KBM-7 (cell line): ENCODE results near the gene OSBPL10.
A peak's percentile ranks its signal among the peaks of the same experiment; 100 is the strongest.

Experiments
- DNase-seq: peaks from one replicate; pipeline ENCODE4 v3.0.0-alpha.2; 2015
- in situ Hi-C: fragments of 300-500 bp; cut with MboI; formaldehyde crosslinking; loops from 2 replicates; pipeline ENCODE4 v1.14.3; 2020; ENCODE audit warnings: low sequenced_read_pairs, low pct_unique_long_range_greater_than_20kb, mixed read lengths

Gene OSBPL10

DNA sequence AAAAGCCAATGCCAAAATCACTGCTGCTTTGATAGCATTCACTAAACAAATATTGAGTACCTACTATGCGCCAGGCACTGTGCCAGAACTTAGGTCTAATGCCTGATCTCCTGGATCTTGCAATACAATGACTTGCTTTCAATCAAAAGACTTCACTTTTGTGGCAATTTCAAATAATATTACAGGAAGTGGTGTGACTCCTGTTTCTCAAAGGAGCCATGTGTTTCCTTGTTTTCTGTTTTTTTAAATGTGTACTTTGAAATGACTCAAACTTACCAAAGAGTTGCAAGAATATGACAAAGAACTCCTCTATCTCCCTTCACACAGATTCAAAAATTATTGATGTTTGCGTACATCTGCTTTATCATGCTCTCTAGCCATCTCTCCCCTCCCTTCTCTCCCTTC is 18.3 kb downstream of the OSBPL10 start:
- DNase-seq = peak; percentile 13
- in situ Hi-C loops = no loop called here

- in situ Hi-C loops = no loop called here
- DNase-seq = no peak
Measured at GRCh38 chr3:31960793-31961431, 20.1 kb downstream of the OSBPL10 start.

GRCh38 chr3:31959951-31960792 is 20.9 kb downstream of the OSBPL10 start:
- in situ Hi-C loops = no loop called here
- no peak for DNase-seq

GRCh38 chr3:31959251-31959650 is 21.8 kb downstream of the OSBPL10 start:
- no peak for DNase-seq
- in situ Hi-C loops = no loop called here

DNA sequence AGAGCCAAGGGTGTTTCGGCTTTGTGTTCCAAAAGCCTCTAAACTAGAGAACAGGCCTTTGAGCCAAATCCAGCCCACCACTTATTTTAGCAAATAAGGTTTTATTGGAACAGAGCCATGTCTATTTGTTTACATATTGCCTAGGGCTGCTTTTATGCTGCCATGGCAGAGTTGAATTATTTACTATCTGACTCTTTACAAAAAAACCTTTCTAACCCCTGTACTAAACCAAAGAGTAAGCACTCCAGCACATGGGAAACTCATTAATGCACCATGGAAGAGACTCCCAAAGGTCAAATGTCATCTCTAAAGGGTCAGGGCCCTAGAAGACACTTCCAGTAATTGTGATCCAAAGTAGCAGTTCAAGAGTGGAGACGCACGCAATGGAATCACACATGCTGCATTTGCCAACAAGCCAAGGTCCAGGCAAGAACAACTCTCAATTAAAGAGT is 22.3 kb downstream of the OSBPL10 start:
- no peak for DNase-seq

DNA sequence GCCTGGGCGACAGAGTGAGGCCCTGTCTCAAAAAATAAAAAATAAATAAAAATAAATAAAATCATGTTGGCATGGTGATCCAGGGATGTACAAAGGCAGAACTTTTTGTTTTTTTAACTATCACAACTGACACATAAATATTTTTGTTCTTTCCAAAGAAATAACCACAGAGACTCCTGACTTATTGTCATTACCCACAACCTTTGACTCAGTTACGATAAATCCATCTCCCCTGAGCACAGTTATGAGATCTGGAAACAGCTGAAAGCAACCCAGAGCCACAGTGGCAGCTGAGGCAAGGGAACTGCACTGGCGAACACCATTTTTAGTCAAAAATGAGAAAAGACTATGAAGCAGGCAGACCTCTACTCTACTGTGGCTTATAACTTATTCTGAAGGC is 24.0 kb downstream of the OSBPL10 start:
- no peak for DNase-seq
- in situ Hi-C loops = no loop called here

More for the DNA sequence above, 22.3 kb downstream of the OSBPL10 start:
- in situ Hi-C loops = no loop called here

DNA sequence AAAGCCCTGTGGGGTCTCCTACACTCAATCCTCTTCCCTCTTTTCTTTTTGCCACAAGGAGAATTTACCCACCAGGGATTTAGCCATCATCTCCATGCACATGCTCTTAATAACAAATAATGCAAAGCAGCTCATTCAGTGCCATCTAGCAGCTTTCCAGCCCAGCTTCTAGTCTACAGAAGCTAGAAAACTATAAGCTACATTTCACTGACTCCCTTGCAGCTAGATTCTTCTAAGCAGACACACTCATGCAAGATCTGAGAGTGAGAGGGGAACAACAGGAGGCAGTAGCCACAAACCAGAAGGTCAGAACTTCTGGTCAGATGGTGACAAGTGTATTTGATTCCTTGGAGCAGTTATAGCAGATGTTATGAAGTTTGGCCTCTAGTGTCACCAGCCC is 25.5 kb downstream of the OSBPL10 start:
- no peak for DNase-seq
- in situ Hi-C loops = no loop called here

DNA sequence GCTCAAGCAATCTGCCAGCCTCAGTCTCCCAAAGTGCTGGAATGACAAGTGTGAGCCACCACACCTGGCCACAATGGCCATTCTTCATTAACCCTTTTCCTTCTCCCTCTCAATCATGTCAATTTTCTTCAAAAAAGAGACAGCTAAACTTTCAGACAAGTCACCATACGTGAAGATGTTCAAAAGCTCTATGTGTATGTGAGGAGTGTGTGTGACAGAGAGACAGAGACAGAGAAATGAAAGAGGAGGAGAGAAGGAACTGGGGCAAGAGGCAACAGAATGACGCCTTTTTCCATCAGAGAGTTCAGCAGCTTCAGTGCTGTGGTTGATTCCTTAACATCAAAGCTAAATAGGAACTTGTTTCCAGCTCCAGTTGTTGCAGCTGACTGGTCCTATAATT is 27.4 kb downstream of the OSBPL10 start:
- in situ Hi-C loops = no loop called here
- DNase-seq = no peak

GRCh38 chr3:31953091-31953490 is 28.0 kb downstream of the OSBPL10 start:
- DNase-seq = no peak

DNA sequence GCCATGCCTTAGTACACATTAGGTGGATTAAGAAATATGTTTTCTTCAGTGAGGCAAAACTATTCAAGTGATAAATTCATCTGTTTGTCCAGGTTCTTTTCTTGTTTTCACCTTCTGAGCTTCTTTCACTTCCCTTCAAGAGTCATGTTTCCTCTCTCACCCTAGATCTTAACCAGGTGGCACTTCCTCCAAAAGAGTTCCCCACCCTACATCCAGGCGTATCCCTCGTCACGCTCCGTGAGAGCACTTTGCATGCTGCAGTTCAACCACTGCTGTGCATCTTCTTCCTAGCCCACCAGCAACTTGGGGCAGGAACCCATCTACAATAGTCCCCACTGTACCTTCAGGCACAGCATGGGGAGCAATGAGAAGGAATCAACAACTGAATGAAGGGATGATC is 28.9 kb downstream of the OSBPL10 start:
- in situ Hi-C loops = no loop called here

More at GRCh38 chr3:31953091-31953490, 28.0 kb downstream of the OSBPL10 start:
- in situ Hi-C loops = no loop called here

DNA sequence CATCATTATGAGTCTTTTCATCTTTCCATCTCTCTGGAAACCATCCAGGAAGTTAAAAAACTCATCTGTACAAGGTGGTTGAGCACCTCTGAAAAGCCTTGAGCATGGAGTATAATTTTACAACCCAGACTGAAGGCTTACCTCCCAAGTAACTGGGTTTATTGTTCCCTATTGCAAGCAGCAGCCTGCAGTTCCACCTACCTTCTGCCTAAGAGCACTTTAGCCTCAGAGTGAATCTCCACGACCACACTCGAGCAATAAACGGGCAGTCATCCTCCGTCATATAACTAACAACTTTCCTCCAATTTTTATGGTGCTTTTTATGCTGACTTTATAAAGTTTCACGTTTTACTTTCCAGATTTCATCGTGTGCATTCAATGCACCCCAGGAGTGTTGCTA is 32.8 kb downstream of the OSBPL10 start:
- DNase-seq = no peak
- in situ Hi-C loops = no loop called here

More for the DNA sequence above, 28.9 kb downstream of the OSBPL10 start:
- DNase-seq = no peak

- in situ Hi-C loops = no loop called here
- no peak for DNase-seq
Measured at GRCh38 chr3:31947671-31948091, 33.4 kb downstream of the OSBPL10 start.

- no peak for DNase-seq
- in situ Hi-C loops = no loop called here
Measured at GRCh38 chr3:31947162-31947561, 33.9 kb downstream of the OSBPL10 start.

GRCh38 chr3:31946484-31947081 is 34.5 kb downstream of the OSBPL10 start:
- DNase-seq = no peak
- in situ Hi-C loops = no loop called here

- DNase-seq = no peak
Measured at GRCh38 chr3:31945738-31946052, 35.4 kb downstream of the OSBPL10 start.

DNA sequence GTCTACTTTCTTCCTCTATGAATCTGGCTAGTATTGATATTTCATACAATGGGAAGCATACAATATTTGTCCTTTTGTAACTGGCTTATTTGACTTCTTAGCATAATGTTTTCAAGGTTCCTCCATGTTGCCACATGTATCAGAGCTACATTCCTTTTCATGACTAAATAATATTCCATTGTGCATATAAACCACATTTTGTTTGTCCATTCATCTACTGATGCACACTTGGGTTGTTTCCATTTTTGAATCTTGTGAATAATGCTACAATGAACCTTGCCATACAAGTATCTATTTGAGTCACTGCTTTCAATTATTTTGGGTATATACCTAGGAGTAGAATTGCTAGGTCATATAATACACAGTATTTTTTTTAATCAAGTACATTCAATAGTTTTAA is 38.0 kb downstream of the OSBPL10 start:
- no peak for DNase-seq
- in situ Hi-C loops = no loop called here

More at GRCh38 chr3:31945738-31946052, 35.4 kb downstream of the OSBPL10 start:
- in situ Hi-C loops = no loop called here

DNA sequence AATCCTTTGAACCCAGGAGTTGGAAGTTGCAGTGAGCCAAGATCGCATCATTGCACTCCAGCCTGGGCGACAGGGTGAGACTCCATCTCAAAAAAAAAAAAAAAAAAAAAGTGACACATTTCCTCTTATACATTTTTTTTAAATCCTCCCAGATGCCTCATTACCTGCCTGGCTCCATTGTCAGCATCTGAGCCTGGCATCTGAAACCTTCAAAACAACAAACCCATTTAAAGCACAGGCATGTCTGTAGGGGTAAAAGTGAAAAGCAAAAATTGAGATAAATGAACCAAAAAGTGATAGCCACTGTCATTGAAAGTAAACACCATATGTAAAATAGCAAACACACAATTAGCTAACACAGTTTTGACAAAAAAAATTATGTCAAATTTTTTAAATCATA is 38.6 kb downstream of the OSBPL10 start:
- in situ Hi-C loops = no loop called here
- DNase-seq = no peak

- no peak for DNase-seq
- in situ Hi-C loops = no loop called here
Measured at GRCh38 chr3:31937225-31937624, 43.8 kb downstream of the OSBPL10 start.

GRCh38 chr3:31936420-31937060 is 44.5 kb downstream of the OSBPL10 start:
- in situ Hi-C loops = no loop called here
- no peak for DNase-seq

GRCh38 chr3:31934866-31935265 is 46.2 kb downstream of the OSBPL10 start:
- in situ Hi-C loops = no loop called here
- peak; percentile 10 for DNase-seq
